Measurements from ENCODE around the gene GSTK1.

- TF ChIP-seq ZNF274 (IDR thresholded peaks at IDR 0.05; ENCODE audit: low read depth, low read length) = no peak
- TF ChIP-seq YY1 (IDR thresholded peaks at IDR 0.05; ENCODE audit: insufficient read depth, insufficient read length) = no peak
These were observed 14.4 kb upstream of the GSTK1 start for GRCh38 chr7:143248761-143249354.
